HepG2 (cell line): ENCODE results near the gene TBL3. TPM values are rescaled to one million over a fixed set of nuclear protein-coding genes. Genes with fewer than 3 reads are reported as not detected.

Experiments used
- ATRX ChIP-seq: sonication (generic); formaldehyde crosslinking; IDR thresholded peaks from 2 replicates; pipeline ENCODE4 v1.4.0; 2020; ENCODE audit warnings: missing genetic modification reagents, borderline replicate concordance
- PPARG ChIP-seq: conservative IDR thresholded peaks from 2 replicates; pipeline ENCODE4 v1.6.1; 2016; ENCODE audit warnings: missing biosample characterization, missing genetic modification reagents
- STAT5B ChIP-seq: sonication (generic); formaldehyde crosslinking; IDR thresholded peaks from 2 replicates; pipeline ENCODE4 v1.4.0; 2020; ENCODE audit warnings: missing genetic modification reagents
- ZNF333 ChIP-seq: sonication (generic); formaldehyde crosslinking; IDR thresholded peaks from 2 replicates; pipeline ENCODE4 v1.4.0; 2020; ENCODE audit warnings: mild to moderate bottlenecking, missing genetic modification reagents, borderline replicate concordance
- ZNF510 ChIP-seq: sonication (generic); formaldehyde crosslinking; IDR thresholded peaks from 2 replicates; pipeline ENCODE4 v1.4.0; 2020; ENCODE audit warnings: low read depth, mild to moderate bottlenecking, missing genetic modification reagents
- ZNF563 ChIP-seq: sonication (generic); formaldehyde crosslinking; IDR thresholded peaks from 2 replicates; pipeline ENCODE4 v1.8.0; 2022; ENCODE audit warnings: mild to moderate bottlenecking, moderate library complexity, missing genetic modification reagents
- polyA plus RNA-seq, 8 experiments: library from polyadenylated mRNA; depleted of rRNA in 3 of 8; stranded (reverse) in 7 of 8; unstranded in 1 of 8; fragments of >200 nt; fragmentation: Illumina TruSeq in 4 of 8; extraction: Trizol in 4 of 8; gene quantifications; 2 replicates each; pipeline versions ENCODE4 v1.2.1 to v1.2.3, GENCODE V29; 2011 to 2016; ENCODE audit warnings: low read depth in 4 of 8, missing spikeins in 1 of 8, mixed read lengths in 1 of 8; ENCODE audit not compliant: insufficient read depth in 1 of 8
- total RNA-seq, 5 experiments: library from RNA; depleted of rRNA; stranded (reverse); fragments of >200 nt; fragmentation: Illumina TruSeq; extraction: Trizol; gene quantifications; 2 replicates each; pipeline ENCODE4 v1.2.3, GENCODE V29; 2016; ENCODE audit warnings: low read depth in 1 of 5
- TF ChIP-seq, protein P1 (sequence below): sonication (generic); formaldehyde crosslinking; IDR thresholded peaks from 2 replicates; pipeline ENCODE4 v1.4.0; 2020; ENCODE audit warnings: low read depth, missing genetic modification reagents
- TF ChIP-seq, protein P2 (sequence below): IDR thresholded peaks from 2 replicates; pipeline ENCODE4 v1.6.1; 2012; ENCODE audit warnings: inconsistent platforms
- TF ChIP-seq, protein P3 (sequence below): sonication (generic); formaldehyde crosslinking; IDR thresholded peaks from 2 replicates; pipeline ENCODE4 v1.4.0; 2020; ENCODE audit warnings: missing genetic modification reagents, borderline replicate concordance
- TF ChIP-seq, protein P4 (sequence below): IDR thresholded peaks from 2 replicates; pipeline ENCODE4 v1.6.1; 2016; ENCODE audit warnings: missing genetic modification reagents, missing compliant biosample characterization
- TF ChIP-seq, protein P5 (sequence below): sonication (generic); formaldehyde crosslinking; IDR thresholded peaks from 2 replicates; pipeline ENCODE4 v1.8.1; 2023; ENCODE audit warnings: mild to moderate bottlenecking, inconsistent platforms, moderate library complexity, missing genetic modification reagents, borderline replicate concordance

The TBL3 gene
- total and polyA plus RNA-seq, 2 of the 13 experiments (the other 11 are each of a cell fraction or from before 2014, with no cell fraction given), result 16.8 to 38.0 TPM

DNA sequence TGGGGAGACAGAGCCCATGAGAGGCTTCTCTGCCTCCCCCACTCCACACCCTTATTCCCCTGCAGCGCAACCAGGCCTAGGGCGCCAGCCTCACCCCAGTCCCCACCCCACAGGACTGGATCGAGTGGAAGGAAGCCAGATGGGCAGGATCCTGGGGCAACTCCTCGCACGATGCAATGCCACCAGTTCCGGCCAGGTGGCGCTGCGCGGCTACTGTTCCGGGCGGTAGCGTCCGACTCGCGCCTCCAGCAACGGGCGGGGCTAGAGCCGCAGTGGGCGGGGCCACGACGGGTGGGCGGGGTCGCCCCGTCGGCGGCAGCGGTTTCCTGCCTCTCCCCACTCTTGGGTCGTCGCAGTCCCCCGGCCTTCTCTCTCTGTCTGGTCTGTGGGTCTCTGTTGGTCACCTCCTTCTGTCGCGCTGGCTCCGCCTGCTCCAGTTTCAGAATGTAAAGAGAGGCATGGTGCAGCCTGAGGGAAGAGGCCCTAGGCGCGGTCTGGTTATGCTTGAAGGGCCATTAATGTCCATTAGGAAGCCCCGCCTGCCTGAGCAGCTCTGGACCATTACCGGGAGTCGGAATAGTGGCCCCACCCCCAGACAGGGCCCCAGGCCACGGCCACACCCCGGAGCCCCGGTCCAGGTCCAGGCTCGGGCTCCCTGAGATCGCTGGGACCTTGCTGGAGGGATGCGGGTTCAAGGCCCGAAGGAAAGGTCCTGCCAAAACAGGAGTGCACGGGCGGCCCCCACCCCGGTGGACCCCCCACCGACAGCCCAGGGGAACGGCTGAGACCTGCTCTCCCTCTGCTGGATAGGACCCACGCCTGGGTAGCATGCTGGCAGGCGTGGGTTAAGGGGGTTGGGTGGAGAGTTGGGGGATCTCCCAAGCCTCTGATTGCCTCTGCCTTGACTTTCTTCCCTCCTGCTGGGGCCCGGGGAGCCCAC is 51.5 kb downstream of the TBL3 start (continued):
- TF ChIP-seq, protein P1, sequence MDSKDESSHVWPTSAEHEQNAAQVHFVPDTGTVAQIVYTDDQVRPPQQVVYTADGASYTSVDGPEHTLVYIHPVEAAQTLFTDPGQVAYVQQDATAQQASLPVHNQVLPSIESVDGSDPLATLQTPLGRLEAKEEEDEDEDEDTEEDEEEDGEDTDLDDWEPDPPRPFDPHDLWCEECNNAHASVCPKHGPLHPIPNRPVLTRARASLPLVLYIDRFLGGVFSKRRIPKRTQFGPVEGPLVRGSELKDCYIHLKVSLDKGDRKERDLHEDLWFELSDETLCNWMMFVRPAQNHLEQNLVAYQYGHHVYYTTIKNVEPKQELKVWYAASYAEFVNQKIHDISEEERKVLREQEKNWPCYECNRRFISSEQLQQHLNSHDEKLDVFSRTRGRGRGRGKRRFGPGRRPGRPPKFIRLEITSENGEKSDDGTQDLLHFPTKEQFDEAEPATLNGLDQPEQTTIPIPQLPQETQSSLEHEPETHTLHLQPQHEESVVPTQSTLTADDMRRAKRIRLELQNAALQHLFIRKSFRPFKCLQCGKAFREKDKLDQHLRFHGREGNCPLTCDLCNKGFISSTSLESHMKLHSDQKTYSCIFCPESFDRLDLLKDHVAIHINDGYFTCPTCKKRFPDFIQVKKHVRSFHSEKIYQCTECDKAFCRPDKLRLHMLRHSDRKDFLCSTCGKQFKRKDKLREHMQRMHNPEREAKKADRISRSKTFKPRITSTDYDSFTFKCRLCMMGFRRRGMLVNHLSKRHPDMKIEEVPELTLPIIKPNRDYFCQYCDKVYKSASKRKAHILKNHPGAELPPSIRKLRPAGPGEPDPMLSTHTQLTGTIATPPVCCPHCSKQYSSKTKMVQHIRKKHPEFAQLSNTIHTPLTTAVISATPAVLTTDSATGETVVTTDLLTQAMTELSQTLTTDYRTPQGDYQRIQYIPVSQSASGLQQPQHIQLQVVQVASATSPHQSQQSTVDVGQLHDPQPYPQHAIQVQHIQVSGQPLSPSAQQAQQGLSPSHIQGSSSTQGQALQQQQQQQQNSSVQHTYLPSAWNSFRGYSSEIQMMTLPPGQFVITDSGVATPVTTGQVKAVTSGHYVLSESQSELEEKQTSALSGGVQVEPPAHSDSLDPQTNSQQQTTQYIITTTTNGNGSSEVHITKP (CRISPR knock-in tag), result 0 out of 2 replicates have a peak, but pooled peaks have one; percentile 21
- TF ChIP-seq, protein P2, sequence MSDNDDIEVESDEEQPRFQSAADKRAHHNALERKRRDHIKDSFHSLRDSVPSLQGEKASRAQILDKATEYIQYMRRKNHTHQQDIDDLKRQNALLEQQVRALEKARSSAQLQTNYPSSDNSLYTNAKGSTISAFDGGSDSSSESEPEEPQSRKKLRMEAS, result peak; percentile 57; the same call in 1 of the 2 replicates
- TF ChIP-seq ZNF333 (CRISPR knock-in tag) (peak; percentile 71; the same call in 1 of the 2 replicates), ZNF510 (CRISPR knock-in tag) (0 out of 2 replicates have a peak, but pooled peaks have one; percentile 59), STAT5B (no peak), PPARG (0 out of 2 replicates have a peak, but pooled peaks have one; percentile 20), ZNF563 (CRISPR knock-in tag) (peak; percentile 54; the same call in 1 of the 2 replicates), ATRX (CRISPR knock-in tag) (no peak)
- TF ChIP-seq, protein P3, sequence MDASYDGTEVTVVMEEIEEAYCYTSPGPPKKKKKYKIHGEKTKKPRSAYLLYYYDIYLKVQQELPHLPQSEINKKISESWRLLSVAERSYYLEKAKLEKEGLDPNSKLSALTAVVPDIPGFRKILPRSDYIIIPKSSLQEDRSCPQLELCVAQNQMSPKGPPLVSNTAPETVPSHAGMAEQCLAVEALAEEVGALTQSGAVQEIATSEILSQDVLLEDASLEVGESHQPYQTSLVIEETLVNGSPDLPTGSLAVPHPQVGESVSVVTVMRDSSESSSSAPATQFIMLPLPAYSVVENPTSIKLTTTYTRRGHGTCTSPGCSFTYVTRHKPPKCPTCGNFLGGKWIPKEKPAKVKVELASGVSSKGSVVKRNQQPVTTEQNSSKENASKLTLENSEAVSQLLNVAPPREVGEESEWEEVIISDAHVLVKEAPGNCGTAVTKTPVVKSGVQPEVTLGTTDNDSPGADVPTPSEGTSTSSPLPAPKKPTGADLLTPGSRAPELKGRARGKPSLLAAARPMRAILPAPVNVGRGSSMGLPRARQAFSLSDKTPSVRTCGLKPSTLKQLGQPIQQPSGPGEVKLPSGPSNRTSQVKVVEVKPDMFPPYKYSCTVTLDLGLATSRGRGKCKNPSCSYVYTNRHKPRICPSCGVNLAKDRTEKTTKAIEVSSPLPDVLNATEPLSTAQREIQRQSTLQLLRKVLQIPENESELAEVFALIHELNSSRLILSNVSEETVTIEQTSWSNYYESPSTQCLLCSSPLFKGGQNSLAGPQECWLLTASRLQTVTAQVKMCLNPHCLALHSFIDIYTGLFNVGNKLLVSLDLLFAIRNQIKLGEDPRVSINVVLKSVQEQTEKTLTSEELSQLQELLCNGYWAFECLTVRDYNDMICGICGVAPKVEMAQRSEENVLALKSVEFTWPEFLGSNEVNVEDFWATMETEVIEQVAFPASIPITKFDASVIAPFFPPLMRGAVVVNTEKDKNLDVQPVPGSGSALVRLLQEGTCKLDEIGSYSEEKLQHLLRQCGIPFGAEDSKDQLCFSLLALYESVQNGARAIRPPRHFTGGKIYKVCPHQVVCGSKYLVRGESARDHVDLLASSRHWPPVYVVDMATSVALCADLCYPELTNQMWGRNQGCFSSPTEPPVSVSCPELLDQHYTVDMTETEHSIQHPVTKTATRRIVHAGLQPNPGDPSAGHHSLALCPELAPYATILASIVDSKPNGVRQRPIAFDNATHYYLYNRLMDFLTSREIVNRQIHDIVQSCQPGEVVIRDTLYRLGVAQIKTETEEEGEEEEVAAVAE (CRISPR knock-in tag), result peak; percentile 24; the same call in 1 of the 2 replicates
- TF ChIP-seq, protein P4, sequence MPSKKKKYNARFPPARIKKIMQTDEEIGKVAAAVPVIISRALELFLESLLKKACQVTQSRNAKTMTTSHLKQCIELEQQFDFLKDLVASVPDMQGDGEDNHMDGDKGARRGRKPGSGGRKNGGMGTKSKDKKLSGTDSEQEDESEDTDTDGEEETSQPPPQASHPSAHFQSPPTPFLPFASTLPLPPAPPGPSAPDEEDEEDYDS (CRISPR knock-in tag), result peak; percentile 76
- TF ChIP-seq, protein P5, sequence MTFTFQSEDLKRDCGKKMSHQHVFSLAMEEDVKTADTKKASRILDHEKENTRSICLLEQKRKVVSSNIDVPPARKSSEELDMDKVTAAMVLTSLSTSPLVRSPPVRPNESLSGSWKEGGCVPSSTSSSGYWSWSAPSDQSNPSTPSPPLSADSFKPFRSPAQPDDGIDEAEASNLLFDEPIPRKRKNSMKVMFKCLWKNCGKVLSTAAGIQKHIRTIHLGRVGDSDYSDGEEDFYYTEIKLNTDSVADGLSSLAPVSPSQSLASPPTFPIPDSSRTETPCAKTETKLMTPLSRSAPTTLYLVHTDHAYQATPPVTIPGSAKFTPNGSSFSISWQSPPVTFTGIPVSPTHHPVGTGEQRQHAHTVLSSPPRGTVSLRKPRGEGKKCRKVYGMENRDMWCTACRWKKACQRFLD (CRISPR knock-in tag), result 0 out of 2 replicates have a peak, but pooled peaks have one; percentile 26
